ENCODE results near the gene LANCL1. TPM values are rescaled to one million over a fixed set of nuclear protein-coding genes. Genes with fewer than 3 reads are reported as not detected.

The LANCL1 gene
- total RNA-seq, 1 experiment from 2014 or later, result 49.9 TPM

DNA sequence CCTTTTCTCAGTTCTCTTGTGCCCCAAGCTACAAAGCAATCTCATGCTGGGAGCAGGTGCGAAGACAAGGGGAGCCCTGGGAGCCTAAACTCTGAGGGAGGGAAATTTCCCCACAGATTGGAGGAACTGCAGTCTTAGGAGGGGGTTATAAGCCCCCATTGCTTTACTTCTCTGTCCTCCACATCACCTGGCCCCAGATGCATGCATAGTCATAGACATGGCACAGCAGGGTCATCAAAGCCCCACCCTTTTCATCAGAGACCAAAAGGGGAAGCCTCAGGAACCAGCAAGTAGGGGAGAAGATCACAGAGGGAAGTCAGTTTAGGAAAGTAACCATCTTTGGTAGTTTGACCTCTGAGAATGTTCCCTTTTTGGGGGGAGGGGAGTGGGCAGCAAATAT, 33.7 kb downstream of the LANCL1 start:
- TF ChIP-seq, protein P1, sequence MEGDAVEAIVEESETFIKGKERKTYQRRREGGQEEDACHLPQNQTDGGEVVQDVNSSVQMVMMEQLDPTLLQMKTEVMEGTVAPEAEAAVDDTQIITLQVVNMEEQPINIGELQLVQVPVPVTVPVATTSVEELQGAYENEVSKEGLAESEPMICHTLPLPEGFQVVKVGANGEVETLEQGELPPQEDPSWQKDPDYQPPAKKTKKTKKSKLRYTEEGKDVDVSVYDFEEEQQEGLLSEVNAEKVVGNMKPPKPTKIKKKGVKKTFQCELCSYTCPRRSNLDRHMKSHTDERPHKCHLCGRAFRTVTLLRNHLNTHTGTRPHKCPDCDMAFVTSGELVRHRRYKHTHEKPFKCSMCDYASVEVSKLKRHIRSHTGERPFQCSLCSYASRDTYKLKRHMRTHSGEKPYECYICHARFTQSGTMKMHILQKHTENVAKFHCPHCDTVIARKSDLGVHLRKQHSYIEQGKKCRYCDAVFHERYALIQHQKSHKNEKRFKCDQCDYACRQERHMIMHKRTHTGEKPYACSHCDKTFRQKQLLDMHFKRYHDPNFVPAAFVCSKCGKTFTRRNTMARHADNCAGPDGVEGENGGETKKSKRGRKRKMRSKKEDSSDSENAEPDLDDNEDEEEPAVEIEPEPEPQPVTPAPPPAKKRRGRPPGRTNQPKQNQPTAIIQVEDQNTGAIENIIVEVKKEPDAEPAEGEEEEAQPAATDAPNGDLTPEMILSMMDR (conservative IDR thresholded peaks at IDR 0.05), result no peak
- no peak overlapping the region for H2AK5ac ChIP-seq (ENCODE audit: insufficient read length, low read length)
- no peaks in the 10 kb centered on the region for H3K79me1 ChIP-seq (ENCODE audit: insufficient read depth, low read depth, low read length, poor library complexity, severe bottlenecking)
- H3K23me2 ChIP-seq (ENCODE audit: insufficient read length, low read depth, low read length, poor library complexity, severe bottlenecking), result no peaks in the 10 kb centered on the region
- no peak overlapping the region for H4K91ac ChIP-seq (ENCODE audit: insufficient read length, low read depth, low read length)
- no peak overlapping the region for H4K8ac ChIP-seq (replicated peaks; ENCODE audit: insufficient read length, low read depth, low read length)
- H3T11ph ChIP-seq (ENCODE audit: low read length), result no peak overlapping the region
- no peak overlapping the region for H3K14ac ChIP-seq (ENCODE audit: insufficient read depth, low read length)
- H3K56ac ChIP-seq (ENCODE audit: insufficient read length, low read depth, low read length), result no peak overlapping the region
- no peak overlapping the region for H3K9ac ChIP-seq (ENCODE audit: extremely low read depth, insufficient read length, low read length)
- H2AFZ ChIP-seq (ENCODE audit: low read length), result no peak overlapping the region
- H3K4me2 ChIP-seq (ENCODE audit: insufficient read depth, insufficient read length, low read length), result no peak overlapping the region
- H2BK120ac ChIP-seq (ENCODE audit: low read depth, low read length, poor library complexity, severe bottlenecking), result no peak overlapping the region
- DNase-seq, result no peak
- peaks cover 18 to 33% (median 22%) of the 10 kb centered on the region in 3 experiments for H3K36me3 Mint-ChIP-seq (ENCODE audit: insufficient read depth in 1 of 3, low read depth in 3 of 3)
- WGBS (ENCODE audit: extremely low coverage, insufficient read length, low lambda C conversion rate), result no CpG with 5 or more reads among the region's 1 CpG
- H2BK12ac ChIP-seq (ENCODE audit: insufficient read length, low read depth, low read length), result no peak overlapping the region
- H3K27ac ChIP-seq (ENCODE audit: insufficient read length, low read depth, low read length), result no peak overlapping the region
- H3K4ac ChIP-seq (ENCODE audit: low read depth, low read length), result no peak overlapping the region
- H3K4me3 Mint-ChIP-seq, result no peak overlapping the region
- no peaks in the 10 kb centered on the region for H4K20me1 ChIP-seq (ENCODE audit: control insufficient read depth, insufficient read depth, insufficient read length)
- H2BK15ac ChIP-seq (ENCODE audit: low read depth, low read length), result no peak overlapping the region
- no peak overlapping the region for H3K23ac ChIP-seq (ENCODE audit: insufficient read length, low read depth, low read length)
- peaks cover 1% of the 10 kb centered on the region; the same call in 1 of the 2 replicates for H3K27me3 Mint-ChIP-seq (ENCODE audit: low read depth)
- H3K4me1 Mint-ChIP-seq, result peaks cover 27% of the 10 kb centered on the region in 2 experiments
- no peaks in the 10 kb centered on the region for H3K4me1 ChIP-seq (ENCODE audit: insufficient read depth, low read length)
- H3K27me3 ChIP-seq (ENCODE audit: insufficient read depth, low read length), result no peaks in the 10 kb centered on the region
- no peaks in the 10 kb centered on the region for H3K9me3 ChIP-seq (ENCODE audit: control insufficient read depth, low read depth, low read length)
- H3K79me2 ChIP-seq (ENCODE audit: insufficient read depth, low read length), result no peaks in the 10 kb centered on the region
- no peak overlapping the region for H2BK20ac ChIP-seq (ENCODE audit: low read depth, low read length, poor library complexity, severe bottlenecking)
- H4K5ac ChIP-seq (ENCODE audit: insufficient read length, low read depth, low read length), result no peak overlapping the region
- H3K18ac ChIP-seq (ENCODE audit: insufficient read length, low read depth, low read length), result no peak overlapping the region
- no peak overlapping the region for H2BK5ac ChIP-seq (ENCODE audit: insufficient read length, low read length)
- peaks cover 10 to 11% of the 10 kb centered on the region in 2 experiments; a peak in 4 of 5 replicates for H3K9me3 Mint-ChIP-seq
- peak overlapping the region in 1 of 3 experiments; percentile 40; a peak in 1 of 7 replicates for H3K27ac Mint-ChIP-seq

All from H9 (cell line).